Tibial artery (tissue), 4 donors: Measurements from ENCODE around the gene OPCML.

Experiments used
- DNase-seq, 2 donors: peaks; one replicate each; pipeline ENCODE4 v3.0.0-alpha.2; 2019
- H3K27ac ChIP-seq, 2 donors: fragments of 200-600 bp; sonication (generic) in 1 of 2; 1 replicate in 1 of 2; 2 replicates in 1 of 2; pipeline ENCODE4 v1.5.1; 2018 to 2019; ENCODE audit warnings: mild to moderate bottlenecking in 1 of 2
- H3K27me3 ChIP-seq, 2 donors: fragments of 200-600 bp; sonication (generic) in 1 of 2; one replicate each; pipeline versions ENCODE4 v1.5.1 to v1.6.0; 2016 to 2019
- H3K36me3 ChIP-seq, 3 donors: fragments of 200-600 bp; sonication (generic) in 2 of 3; one replicate each; pipeline ENCODE4 v1.5.1; 2016 to 2019; ENCODE audit warnings: mild to moderate bottlenecking in 2 of 3
- H3K4me1 ChIP-seq, 4 donors: fragments of 200-600 bp; sonication (generic) in 2 of 4; 1 replicate in 3 of 4; 2 replicates in 1 of 4; pipeline ENCODE4 v1.5.1; 2016 to 2019
- H3K4me3 ChIP-seq, 2 donors: fragments of 200-600 bp; sonication (generic) in 1 of 2; 1 replicate in 1 of 2; 2 replicates in 1 of 2; pipeline ENCODE4 v1.5.1; 2018 to 2019; ENCODE audit warnings: mild to moderate bottlenecking in 2 of 2
- H3K9me3 ChIP-seq, 3 donors: fragments of 200-600 bp; sonication (generic) in 1 of 3; one replicate each; pipeline ENCODE4 v1.5.1; 2016 to 2019
- intact Hi-C: fragments of 100-400 bp; cut with DNase I; formaldehyde crosslinking; loops from one replicate; pipeline ENCODE4 v1.15.0; 2023; ENCODE audit warnings: low total_unique reads
- TF ChIP-seq, protein P1 (sequence below), 2 experiments: fragments of 200-600 bp in 1 of 2; fragments of 450-650 bp in 1 of 2; IDR thresholded peaks; one replicate each; pipeline ENCODE4 v1.5.1; 2017 to 2019; ENCODE audit warnings: antibody characterized with exemption in 2 of 2, mild to moderate bottlenecking in 1 of 2, moderate library complexity in 1 of 2

OPCML gene

DNA sequence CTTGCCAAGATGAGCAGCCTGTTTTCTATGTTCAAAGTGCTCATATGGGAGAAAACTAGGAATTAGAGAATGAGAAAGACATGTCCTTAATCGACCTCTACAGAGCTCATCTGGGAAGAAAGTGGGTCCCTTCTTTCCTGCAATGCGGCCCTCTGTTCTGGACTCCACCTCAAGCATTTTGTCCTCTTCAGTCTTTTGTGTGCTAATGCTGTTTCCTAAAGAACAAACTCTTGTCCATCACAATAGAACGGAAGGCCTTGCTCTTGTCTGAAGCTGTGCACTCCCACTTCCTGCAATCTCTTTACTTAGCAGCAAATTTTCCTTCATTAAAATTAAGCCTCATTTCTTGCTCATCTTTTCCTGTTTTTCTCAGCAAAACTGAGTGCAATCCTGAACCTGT is 206.6 kb downstream of the OPCML start:
- intact Hi-C loops: no loop called here
- Histone ChIP-seq H3K36me3 (no peaks in the 10 kb centered on the region), H3K4me3 (no peak overlapping the region), H3K27me3 (no peaks in the 10 kb centered on the region), H3K4me1 (no peaks in the 10 kb centered on the region), H3K9me3 (no peaks in the 10 kb centered on the region), H3K27ac (no peak overlapping the region)
- TF ChIP-seq, protein P1, sequence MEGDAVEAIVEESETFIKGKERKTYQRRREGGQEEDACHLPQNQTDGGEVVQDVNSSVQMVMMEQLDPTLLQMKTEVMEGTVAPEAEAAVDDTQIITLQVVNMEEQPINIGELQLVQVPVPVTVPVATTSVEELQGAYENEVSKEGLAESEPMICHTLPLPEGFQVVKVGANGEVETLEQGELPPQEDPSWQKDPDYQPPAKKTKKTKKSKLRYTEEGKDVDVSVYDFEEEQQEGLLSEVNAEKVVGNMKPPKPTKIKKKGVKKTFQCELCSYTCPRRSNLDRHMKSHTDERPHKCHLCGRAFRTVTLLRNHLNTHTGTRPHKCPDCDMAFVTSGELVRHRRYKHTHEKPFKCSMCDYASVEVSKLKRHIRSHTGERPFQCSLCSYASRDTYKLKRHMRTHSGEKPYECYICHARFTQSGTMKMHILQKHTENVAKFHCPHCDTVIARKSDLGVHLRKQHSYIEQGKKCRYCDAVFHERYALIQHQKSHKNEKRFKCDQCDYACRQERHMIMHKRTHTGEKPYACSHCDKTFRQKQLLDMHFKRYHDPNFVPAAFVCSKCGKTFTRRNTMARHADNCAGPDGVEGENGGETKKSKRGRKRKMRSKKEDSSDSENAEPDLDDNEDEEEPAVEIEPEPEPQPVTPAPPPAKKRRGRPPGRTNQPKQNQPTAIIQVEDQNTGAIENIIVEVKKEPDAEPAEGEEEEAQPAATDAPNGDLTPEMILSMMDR (IDR thresholded peaks at IDR 0.05): no peak
- no peak for DNase-seq

DNA sequence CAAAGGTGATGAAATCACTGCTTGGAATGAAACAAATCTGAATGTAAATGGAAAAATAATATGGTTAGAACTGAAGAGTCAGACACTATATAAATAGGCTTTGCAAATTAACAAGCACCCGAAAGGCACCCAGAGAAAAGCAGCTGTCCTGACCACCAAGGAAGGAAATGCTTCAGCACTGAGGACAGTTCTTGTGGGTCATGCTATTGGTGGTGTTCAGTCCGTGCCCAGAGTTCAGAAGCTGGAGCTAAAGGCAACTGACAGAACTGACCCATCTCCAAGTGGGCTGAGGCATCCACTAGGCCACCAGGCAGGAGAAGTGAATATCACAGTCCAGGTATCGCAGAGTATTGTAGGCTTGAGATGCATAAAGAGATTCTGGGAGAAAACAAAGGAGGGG is 208.9 kb downstream of the OPCML start:
- Histone ChIP-seq H3K36me3 (no peaks in the 10 kb centered on the region), H3K27me3 (no peaks in the 10 kb centered on the region), H3K9me3 (no peaks in the 10 kb centered on the region), H3K4me1 (no peaks in the 10 kb centered on the region), H3K27ac (no peak overlapping the region), H3K4me3 (no peak overlapping the region)
- DNase-seq: no peak
- TF ChIP-seq, protein P1 (IDR thresholded peaks at IDR 0.05): no peak
- intact Hi-C loops: no loop called here

DNA sequence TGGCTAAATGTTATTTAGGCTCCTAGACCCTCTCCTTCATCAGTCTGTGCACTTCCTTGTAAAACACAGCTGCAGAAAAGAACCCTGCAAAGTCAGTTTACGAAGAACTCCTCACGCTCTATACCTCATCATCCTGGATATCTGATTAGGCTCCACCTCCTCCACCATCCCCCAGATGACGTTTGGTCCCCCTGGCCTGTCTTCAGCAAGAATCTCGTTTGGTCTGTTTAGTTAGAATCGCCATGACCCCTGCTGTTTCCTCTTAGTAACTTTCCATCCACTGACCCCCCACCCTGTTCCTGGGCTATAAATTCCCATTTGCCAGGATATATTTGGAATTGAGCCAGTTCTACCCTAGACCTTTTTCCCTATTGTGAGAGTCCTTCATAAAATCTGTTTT is 214.1 kb downstream of the OPCML start:
- H3K27ac ChIP-seq: no peak overlapping the region
- no peak for DNase-seq
- H3K4me1 ChIP-seq: no peaks in the 10 kb centered on the region
- intact Hi-C loops: no loop called here
- no peaks in the 10 kb centered on the region for H3K9me3 ChIP-seq
- TF ChIP-seq, protein P1 (IDR thresholded peaks at IDR 0.05): no peak
- H3K36me3 ChIP-seq: no peaks in the 10 kb centered on the region
- no peaks in the 10 kb centered on the region for H3K27me3 ChIP-seq
- no peak overlapping the region for H3K4me3 ChIP-seq

DNA sequence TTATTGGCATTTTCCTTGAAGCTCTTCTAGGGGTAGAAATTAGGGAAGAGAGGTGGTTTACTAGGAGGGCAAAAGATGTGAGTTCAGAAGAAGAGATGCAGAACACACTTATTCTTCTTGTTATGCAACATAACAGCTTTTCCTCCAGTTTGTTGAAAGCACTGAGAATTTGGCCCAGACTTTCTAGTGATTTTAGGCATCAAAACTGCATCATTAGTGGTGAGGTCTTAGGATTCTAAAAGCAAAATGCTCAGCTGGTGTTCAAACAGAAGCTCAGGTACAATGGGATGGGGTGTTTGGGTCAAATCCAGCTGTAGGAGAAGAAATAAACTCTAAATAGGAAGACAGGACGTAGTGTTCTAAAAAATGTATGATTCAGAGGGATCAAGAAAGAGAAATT is 221.1 kb downstream of the OPCML start:
- H3K27ac ChIP-seq: no peak overlapping the region
- no peaks in the 10 kb centered on the region for H3K4me1 ChIP-seq
- DNase-seq: no peak
- H3K36me3 ChIP-seq: no peaks in the 10 kb centered on the region
- no peaks in the 10 kb centered on the region for H3K9me3 ChIP-seq
- H3K4me3 ChIP-seq: no peak overlapping the region
- no peaks in the 10 kb centered on the region for H3K27me3 ChIP-seq
- intact Hi-C loops: no loop called here
- TF ChIP-seq, protein P1 (IDR thresholded peaks at IDR 0.05): no peak

DNA sequence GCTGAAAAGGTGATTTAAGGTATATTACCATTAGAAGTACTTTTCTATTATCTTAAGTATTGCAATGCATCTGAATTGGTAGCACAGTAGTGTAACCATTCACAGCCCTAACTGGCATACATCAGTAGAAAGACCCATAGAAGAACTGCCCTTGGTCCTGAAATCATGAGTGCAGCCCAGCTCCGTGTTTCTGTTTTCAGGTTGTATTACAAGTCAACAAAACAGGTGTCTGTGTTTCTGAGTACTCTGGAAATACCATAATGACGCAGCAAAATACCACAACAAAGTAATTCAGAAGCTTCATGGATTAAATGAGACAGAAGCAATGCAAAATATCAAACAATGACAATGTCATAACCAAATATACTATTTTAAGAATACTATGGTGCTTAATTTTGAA is 226.3 kb downstream of the OPCML start:
- TF ChIP-seq, protein P1 (IDR thresholded peaks at IDR 0.05): no peak
- H3K9me3 ChIP-seq: no peaks in the 10 kb centered on the region
- H3K36me3 ChIP-seq: no peaks in the 10 kb centered on the region
- intact Hi-C loops: no loop called here
- no peaks in the 10 kb centered on the region for H3K4me1 ChIP-seq
- H3K27me3 ChIP-seq: no peaks in the 10 kb centered on the region
- no peak overlapping the region for H3K27ac ChIP-seq
- H3K4me3 ChIP-seq: no peak overlapping the region
- DNase-seq: no peak
